Neural progenitor cell (in vitro differentiated cells): ENCODE measurements around the gene CFAP20DC. TPM values are rescaled to one million over a fixed set of nuclear protein-coding genes. Genes with fewer than 3 reads are reported as not detected.

Source experiments
- DNase-seq: peaks from one replicate; pipeline ENCODE4 v3.0.0-alpha.2; 2016; ENCODE audit warnings: low spot score
- H2AFZ ChIP-seq: fragments of 200-600 bp; sonication (generic); replicated peaks from 2 replicates; pipeline ENCODE4 v1.6.1; 2016; ENCODE audit warnings: antibody characterized with exemption
- H3F3A ChIP-seq: fragments of 200-600 bp; sonication (generic); 2 replicates; pipeline ENCODE4 v1.6.1; 2016; ENCODE audit warnings: antibody characterized with exemption, low read depth
- H3K27ac ChIP-seq: fragments of 200-600 bp; sonication (generic); 2 replicates; pipeline ENCODE4 v1.5.1; 2016; ENCODE audit warnings: mild to moderate bottlenecking
- H3K27me3 ChIP-seq: fragments of 200-600 bp; sonication (generic); 2 replicates; pipeline ENCODE4 v1.6.1; 2016; ENCODE audit warnings: mild to moderate bottlenecking, moderate library complexity
- H3K36me3 ChIP-seq: fragments of 200-600 bp; sonication (generic); 2 replicates; pipeline ENCODE4 v1.5.1; 2016
- H3K4me1 ChIP-seq: fragments of 200-600 bp; sonication (generic); 2 replicates; pipeline ENCODE4 v1.6.1; 2016; ENCODE audit warnings: mixed run types
- H3K4me2 ChIP-seq: fragments of 200-600 bp; sonication (generic); 2 replicates; pipeline ENCODE4 v1.6.1; 2016
- H3K4me3 ChIP-seq: fragments of 200-600 bp; sonication (generic); 2 replicates; pipeline ENCODE4 v1.5.1; 2016
- H3K79me2 ChIP-seq: fragments of 200-600 bp; sonication (generic); 2 replicates; pipeline ENCODE4 v1.6.1; 2016; ENCODE audit warnings: low read depth
- H3K9ac ChIP-seq: fragments of 200-600 bp; sonication (generic); 2 replicates; pipeline ENCODE4 v1.6.1; 2016
- H3K9me3 ChIP-seq: fragments of 200-600 bp; sonication (generic); 2 replicates; pipeline ENCODE4 v1.5.1; 2016; ENCODE audit warnings: low read depth
- H4K20me1 ChIP-seq: fragments of 200-600 bp; sonication (generic); 2 replicates; pipeline ENCODE4 v1.6.1; 2016; ENCODE audit warnings: low read depth
- H3K27ac Mint-ChIP-seq: 3 replicates; pipeline ENCODE4 v1.8.0; 2021; ENCODE audit warnings: mixed read lengths
- H3K27me3 Mint-ChIP-seq: 2 replicates; pipeline ENCODE4 v1.8.0; 2022; ENCODE audit warnings: low read depth, mild to moderate bottlenecking, inconsistent platforms, moderate library complexity, mixed read lengths; ENCODE audit not compliant: insufficient read depth
- H3K36me3 Mint-ChIP-seq: 3 replicates; pipeline ENCODE4 v1.8.0; 2021; ENCODE audit warnings: mixed read lengths
- H3K4me1 Mint-ChIP-seq: 3 replicates; pipeline ENCODE4 v1.8.0; 2021; ENCODE audit warnings: mixed read lengths
- H3K4me3 Mint-ChIP-seq: 3 replicates; pipeline ENCODE4 v1.8.0; 2021; ENCODE audit warnings: mild to moderate bottlenecking, moderate library complexity, mixed read lengths
- H3K9me3 Mint-ChIP-seq: 3 replicates; pipeline ENCODE4 v1.8.0; 2020; ENCODE audit warnings: mixed read lengths
- CTCF ChIP-seq: fragments of 200-600 bp; sonication (generic); IDR thresholded peaks from 2 replicates; pipeline ENCODE4 v1.5.1; 2017; ENCODE audit warnings: antibody characterized with exemption, mild to moderate bottlenecking
- EZH2 ChIP-seq: fragments of 200-600 bp; sonication (generic); IDR thresholded peaks from 2 replicates; pipeline ENCODE4 v1.6.1; 2017; ENCODE audit warnings: antibody characterized with exemption, mild to moderate bottlenecking, moderate library complexity
- EZH2phosphoT487 ChIP-seq: fragments of 200-600 bp; sonication (generic); IDR thresholded peaks from 2 replicates; pipeline ENCODE4 v1.6.1; 2017; ENCODE audit warnings: antibody characterized with exemption
- total RNA-seq: library from RNA; depleted of rRNA; stranded (reverse); fragments of >200 nt; gene quantifications from 2 replicates; pipeline ENCODE4 v1.2.3, GENCODE V29; 2015; ENCODE audit warnings: low replicate concordance

The CFAP20DC gene
- total RNA-seq, 1 donor from 2014 or later = 14.0 TPM

- no peak overlapping the region for H3K4me2 ChIP-seq
- Mint-ChIP-seq H3K4me3 (no peak overlapping the region), H3K9me3 (peaks cover 16% of the 10 kb centered on the region), H3K27ac (no peak overlapping the region), H3K4me1 (no peaks in the 10 kb centered on the region), H3K27me3 (no peaks in the 10 kb centered on the region), H3K36me3 (no peaks in the 10 kb centered on the region)
- no peak overlapping the region for H2AFZ ChIP-seq
- TF ChIP-seq EZH2phosphoT487 (no peak), EZH2 (no peak), CTCF (no peak)
- H3K36me3 ChIP-seq = no peaks in the 10 kb centered on the region
- no peak overlapping the region for H3K4me3 ChIP-seq
- no peak overlapping the region for H3K9ac ChIP-seq
- no peaks in the 10 kb centered on the region for H4K20me1 ChIP-seq
- H3K27ac ChIP-seq = no peak overlapping the region
- peaks cover 6% of the 10 kb centered on the region for H3K9me3 ChIP-seq
- DNase-seq = no peak
- H3K4me1 ChIP-seq = no peaks in the 10 kb centered on the region
- no peaks in the 10 kb centered on the region for H3K27me3 ChIP-seq
- no peaks in the 10 kb centered on the region for H3K79me2 ChIP-seq
- H3F3A ChIP-seq = no peaks in the 10 kb centered on the region
Observed at GRCh38 chr3:58766587-58767282, 283.1 kb downstream of the CFAP20DC start.

- Mint-ChIP-seq H3K27ac (no peak overlapping the region), H3K27me3 (no peaks in the 10 kb centered on the region), H3K9me3 (no peaks in the 10 kb centered on the region), H3K36me3 (no peaks in the 10 kb centered on the region), H3K4me3 (no peak overlapping the region), H3K4me1 (no peaks in the 10 kb centered on the region)
- Histone ChIP-seq H3K9ac (no peak overlapping the region), H3K27me3 (no peaks in the 10 kb centered on the region), H3K27ac (no peak overlapping the region), H3K4me1 (no peaks in the 10 kb centered on the region), H3K4me2 (no peak overlapping the region), H3K4me3 (no peak overlapping the region), H3K9me3 (no peaks in the 10 kb centered on the region), H3K79me2 (no peaks in the 10 kb centered on the region), H3F3A (no peaks in the 10 kb centered on the region), H4K20me1 (no peaks in the 10 kb centered on the region), H3K36me3 (no peaks in the 10 kb centered on the region), H2AFZ (no peak overlapping the region)
- DNase-seq = no peak
- TF ChIP-seq EZH2phosphoT487 = no peak
- TF ChIP-seq CTCF = no peak
- TF ChIP-seq EZH2 = no peak
Observed at GRCh38 chr3:58755150-58755549, 294.7 kb downstream of the CFAP20DC start.

- no peak overlapping the region for H3K4me3 ChIP-seq
Observed at GRCh38 chr3:58754074-58754473, 295.8 kb downstream of the CFAP20DC start.

More at GRCh38 chr3:58754074-58754473, 295.8 kb downstream of the CFAP20DC start:
- Histone ChIP-seq H3K9ac (no peak overlapping the region), H3K4me1 (no peaks in the 10 kb centered on the region), H3K27me3 (no peaks in the 10 kb centered on the region), H2AFZ (no peak overlapping the region), H3F3A (no peaks in the 10 kb centered on the region), H3K27ac (no peak overlapping the region), H3K9me3 (no peaks in the 10 kb centered on the region), H3K36me3 (no peaks in the 10 kb centered on the region), H4K20me1 (no peaks in the 10 kb centered on the region), H3K79me2 (no peaks in the 10 kb centered on the region), H3K4me2 (no peak overlapping the region)
- DNase-seq = no peak
- H3K36me3 Mint-ChIP-seq = no peaks in the 10 kb centered on the region
- H3K9me3 Mint-ChIP-seq = no peaks in the 10 kb centered on the region
- TF ChIP-seq EZH2phosphoT487 = no peak
- no peak for TF ChIP-seq CTCF
- no peak for TF ChIP-seq EZH2
- no peak overlapping the region for H3K27ac Mint-ChIP-seq
- no peaks in the 10 kb centered on the region for H3K27me3 Mint-ChIP-seq
- no peaks in the 10 kb centered on the region for H3K4me1 Mint-ChIP-seq
- no peak overlapping the region for H3K4me3 Mint-ChIP-seq
